GM18861 (cell line): Measurements from ENCODE around the gene KCNA1.

Source experiments
- ATAC-seq: cut with Tn5 transposase; IDR thresholded peaks from one replicate; pipeline ENCODE4 v1.9.1; 2021; ENCODE audit not compliant: unreplicated experiment

The KCNA1 gene

GRCh38 chr12:4910502-4911315 is 1.0 kb downstream of the KCNA1 start:
- ATAC-seq, result no peak

- ATAC-seq, result no peak
Measured at GRCh38 chr12:4911316-4911994, 1.8 kb downstream of the KCNA1 start.

GRCh38 chr12:4914720-4915119 is 5.0 kb downstream of the KCNA1 start:
- no peak for ATAC-seq

- no peak for ATAC-seq
Measured at GRCh38 chr12:4915752-4916151, 6.0 kb downstream of the KCNA1 start.

- no peak for ATAC-seq
Measured at GRCh38 chr12:4918950-4919660, 9.4 kb downstream of the KCNA1 start.

- no peak for ATAC-seq
Measured at GRCh38 chr12:4932576-4932975, 22.9 kb downstream of the KCNA1 start.

GRCh38 chr12:4933411-4933810 is 23.7 kb downstream of the KCNA1 start:
- no peak for ATAC-seq

GRCh38 chr12:4934407-4935035 is 24.8 kb downstream of the KCNA1 start:
- no peak for ATAC-seq

GRCh38 chr12:4938900-4939299 is 29.2 kb downstream of the KCNA1 start:
- no peak for ATAC-seq

GRCh38 chr12:4939418-4940023 is 29.8 kb downstream of the KCNA1 start:
- no peak for ATAC-seq

GRCh38 chr12:4943067-4943937 is 33.6 kb downstream of the KCNA1 start:
- peak; percentile 57 for ATAC-seq

- ATAC-seq, result no peak
Measured at GRCh38 chr12:4943938-4944284, 34.2 kb downstream of the KCNA1 start.

- no peak for ATAC-seq
Measured at GRCh38 chr12:4947253-4947652, 37.5 kb downstream of the KCNA1 start.

GRCh38 chr12:4951083-4951482 is 41.4 kb downstream of the KCNA1 start:
- ATAC-seq, result no peak

GRCh38 chr12:4951601-4952000 is 41.9 kb downstream of the KCNA1 start:
- ATAC-seq, result no peak

GRCh38 chr12:4954621-4955354 is 45.1 kb downstream of the KCNA1 start:
- ATAC-seq, result no peak

- ATAC-seq, result no peak
Measured at GRCh38 chr12:4956054-4956453, 46.3 kb downstream of the KCNA1 start.

- ATAC-seq, result no peak
Measured at GRCh38 chr12:4956968-4957367, 47.3 kb downstream of the KCNA1 start.

- no peak for ATAC-seq
Measured at GRCh38 chr12:4957761-4958160, 48.1 kb downstream of the KCNA1 start.
